Heart left ventricle (tissue), 13 donors: ENCODE data around the gene PTP4A1.

Experiments
- CTCF ChIP-seq, 12 donors: fragments of 200-600 bp; sonication (generic) in 4 of 12; IDR thresholded peaks; one replicate each; pipeline versions ENCODE4 v1.5.0 to v1.8.0; 2018 to 2022; ENCODE audit warnings: antibody characterized with exemption in 12 of 12, mild to moderate bottlenecking in 5 of 12
- POLR2A ChIP-seq, 2 donors: fragments of 450-650 bp; IDR thresholded peaks; one replicate each; pipeline ENCODE4 v1.6.1; 2017; ENCODE audit warnings: antibody characterized with exemption in 2 of 2, mild to moderate bottlenecking in 2 of 2, moderate library complexity in 2 of 2
- donor health status: ischemic (EF 13 %, LVEDD 7.1; RV severe dilation, severe dysfunction).
- donor health status: DM: no; HTN: yes; CAD: no.
- donor health status: DM: no; HTN: no; CAD: no.
- donor health status: ischemic (EF 25% LVEDD 6.9; RV normal size, moderate dysfunction).
- donor health status: ischemic (EF 25% LVEDD 5.7; RV mildly dilated, moderate dysfunction).
- donor health status: ischemic (EF 35%, LVEDD 5.7; RV mildly dilated, moderate dysfunction).
- donor health status: nonischemic (EF 11% LVEDD 7.7; RV severe dilation, severe dysfunction).
- donor health status: DM: yes; HTN: yes; CAD: no.
- donor health status: PGD.
- donor health status: ischemic (EF 29% LVEDD 5.4; RV normal size, mild dysfunction).
- donor health status: nonischemic (EF 23%, LVEDD 6.1; RV moderate dilation, normal function).

- no peak for TF ChIP-seq CTCF (IDR thresholded peaks at IDR 0.05)
- TF ChIP-seq POLR2A (IDR thresholded peaks at IDR 0.05): no peak
Observed at GRCh38 chr6:63611560-63611959, 39.3 kb downstream of the PTP4A1 start.
